ENCODE results near the gene IL1F10. TPM values are rescaled to one million over a fixed set of nuclear protein-coding genes. Genes with fewer than 3 reads are reported as not detected.

The IL1F10 gene
- total and polyA plus RNA-seq, 10 of the 15 experiments (the other 5 are each of a cell fraction or from before 2014, with no cell fraction given) = not detected

DNA sequence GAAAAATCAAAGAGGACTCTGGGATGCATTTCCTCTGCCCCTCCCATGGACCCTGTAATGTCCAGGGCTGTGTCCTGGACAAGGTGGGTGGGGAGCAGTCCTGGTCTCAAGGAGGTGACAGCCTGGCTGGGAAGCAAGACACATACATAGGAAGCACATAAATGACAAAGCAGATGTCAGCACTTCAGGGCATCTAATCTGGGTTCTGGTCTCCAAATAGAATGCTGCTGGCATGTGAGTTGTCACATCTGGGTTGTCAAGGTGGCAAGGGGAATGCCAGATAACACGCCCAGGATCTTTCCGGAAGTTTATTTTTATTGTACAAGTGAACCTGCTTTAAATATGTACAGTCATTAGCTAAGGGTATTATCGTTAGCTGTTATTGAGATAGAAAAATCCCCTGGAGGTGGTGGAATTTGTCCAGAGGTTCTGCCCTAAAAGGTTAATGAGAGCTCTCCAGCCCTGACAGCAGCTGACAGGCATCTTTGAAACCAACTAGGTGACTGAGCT is 5.6 kb downstream of the IL1F10 start:
- Histone ChIP-seq H3K4me2 (ENCODE audit: control insufficient read depth, insufficient read depth) (no peak overlapping the region), H3K79me2 (ENCODE audit: control insufficient read depth, insufficient read depth, low read length) (no peaks in the 10 kb centered on the region), H3K4me3 (no peak overlapping the region), H2AFZ (ENCODE audit: control insufficient read depth, low read depth, low read length) (no peak overlapping the region), H3K27me3 (replicated peaks in 1 of 2; ENCODE audit: control insufficient read depth in 2 of 2, insufficient read depth in 2 of 2, low read length in 1 of 2) (peaks cover 0 to 1% of the 10 kb centered on the region in 2 experiments; a peak in 1 of 4 replicates), H3K27ac (ENCODE audit: control insufficient read depth, insufficient read depth) (no peak overlapping the region), H3K36me3 (ENCODE audit: control insufficient read depth in 2 of 2, insufficient read depth in 2 of 2, low read length in 1 of 2) (no peaks in the 10 kb centered on the region), H3K4me1 (ENCODE audit: control insufficient read depth, insufficient read depth, low read length) (no peaks in the 10 kb centered on the region), H3K9ac (ENCODE audit: control insufficient read depth, insufficient read depth, low read length) (no peak overlapping the region), H3K9me3 (replicated peaks; ENCODE audit: control insufficient read depth, insufficient read depth, low read length) (no peaks in the 10 kb centered on the region), H4K20me1 (ENCODE audit: control insufficient read depth, insufficient read depth) (no peaks in the 10 kb centered on the region)
- 44% methylated on average over 3 of the region's 3 CpGs for WGBS (ENCODE audit: insufficient coverage, insufficient replicate concordance, low lambda C conversion rate, missing lambda C conversion rate)
- ATAC-seq = peak; percentile 52
- RAD21 ChIA-PET (ENCODE audit: unreplicated experiment) = interaction anchor here (1.3 kb wide), 1 partner anchor 15 kb away, joined by 3 read pairs; no protein-coding TSS in a partner anchor
- BruUV-seq (replicated peaks) = no TSS peak
- POLR2A ChIA-PET = no interaction called here
- intact Hi-C loops (cut with micrococcal nuclease; ENCODE audit: unreplicated experiment) = no loop called here
- FAIRE-seq = no peak
- TF ChIP-seq JUNB (IDR thresholded peaks at IDR 0.05) (no peak), ASH2L (IDR thresholded peaks at IDR 0.05; ENCODE audit: borderline replicate concordance, low read depth) (no peak), ZNF24 (IDR thresholded peaks at IDR 0.05) (no peak), NBN (IDR thresholded peaks at IDR 0.05) (no peak), STAT3 (IDR thresholded peaks at IDR 0.05; ENCODE audit: low read depth, low read length) (no peak), ZNF384 (IDR thresholded peaks at IDR 0.05; ENCODE audit: borderline replicate concordance, low read depth, low read length) (no peak), TAF1 (IDR thresholded peaks at IDR 0.05; ENCODE audit: borderline replicate concordance, low read depth, low read length) (no peak), NFYA (IDR thresholded peaks at IDR 0.05; ENCODE audit: borderline replicate concordance, low read depth, low read length) (no peak), KDM1A (IDR thresholded peaks at IDR 0.05; ENCODE audit: borderline replicate concordance) (no peak), TCF7 (IDR thresholded peaks at IDR 0.05; ENCODE audit: borderline replicate concordance) (no peak), DPF2 (IDR thresholded peaks at IDR 0.05) (no peak)
- TF ChIP-seq, protein P1, sequence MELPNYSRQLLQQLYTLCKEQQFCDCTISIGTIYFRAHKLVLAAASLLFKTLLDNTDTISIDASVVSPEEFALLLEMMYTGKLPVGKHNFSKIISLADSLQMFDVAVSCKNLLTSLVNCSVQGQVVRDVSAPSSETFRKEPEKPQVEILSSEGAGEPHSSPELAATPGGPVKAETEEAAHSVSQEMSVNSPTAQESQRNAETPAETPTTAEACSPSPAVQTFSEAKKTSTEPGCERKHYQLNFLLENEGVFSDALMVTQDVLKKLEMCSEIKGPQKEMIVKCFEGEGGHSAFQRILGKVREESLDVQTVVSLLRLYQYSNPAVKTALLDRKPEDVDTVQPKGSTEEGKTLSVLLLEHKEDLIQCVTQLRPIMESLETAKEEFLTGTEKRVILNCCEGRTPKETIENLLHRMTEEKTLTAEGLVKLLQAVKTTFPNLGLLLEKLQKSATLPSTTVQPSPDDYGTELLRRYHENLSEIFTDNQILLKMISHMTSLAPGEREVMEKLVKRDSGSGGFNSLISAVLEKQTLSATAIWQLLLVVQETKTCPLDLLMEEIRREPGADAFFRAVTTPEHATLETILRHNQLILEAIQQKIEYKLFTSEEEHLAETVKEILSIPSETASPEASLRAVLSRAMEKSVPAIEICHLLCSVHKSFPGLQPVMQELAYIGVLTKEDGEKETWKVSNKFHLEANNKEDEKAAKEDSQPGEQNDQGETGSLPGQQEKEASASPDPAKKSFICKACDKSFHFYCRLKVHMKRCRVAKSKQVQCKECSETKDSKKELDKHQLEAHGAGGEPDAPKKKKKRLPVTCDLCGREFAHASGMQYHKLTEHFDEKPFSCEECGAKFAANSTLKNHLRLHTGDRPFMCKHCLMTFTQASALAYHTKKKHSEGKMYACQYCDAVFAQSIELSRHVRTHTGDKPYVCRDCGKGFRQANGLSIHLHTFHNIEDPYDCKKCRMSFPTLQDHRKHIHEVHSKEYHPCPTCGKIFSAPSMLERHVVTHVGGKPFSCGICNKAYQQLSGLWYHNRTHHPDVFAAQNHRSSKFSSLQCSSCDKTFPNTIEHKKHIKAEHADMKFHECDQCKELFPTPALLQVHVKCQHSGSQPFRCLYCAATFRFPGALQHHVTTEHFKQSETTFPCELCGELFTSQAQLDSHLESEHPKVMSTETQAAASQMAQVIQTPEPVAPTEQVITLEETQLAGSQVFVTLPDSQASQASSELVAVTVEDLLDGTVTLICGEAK (IDR thresholded peaks at IDR 0.05; ENCODE audit: borderline replicate concordance) = no peak
- in situ Hi-C loops (cut with MboI) = no loop called here
- CTCF ChIA-PET = interaction anchor here (0.7 to 4.3 kb wide), 4 partner anchors 7 to 317 kb away, joined by 3 to 14 read pairs (median 4); no protein-coding TSS in a partner anchor
- SMC1A ChIA-PET (ENCODE audit: uncharacterized antibody, unreplicated experiment) = interaction anchor here (1.0 kb wide), 1 partner anchor 65 kb away, joined by 5 read pairs; no protein-coding TSS in a partner anchor
- DNase-seq (ENCODE audit: low read depth, low spot score) = no peak
